HepG2 (cell line): ENCODE data around the gene PLXND1. TPM values are rescaled to one million over a fixed set of nuclear protein-coding genes. Genes with fewer than 3 reads are reported as not detected.

Source experiments
- ATAC-seq: fragments of 200-7000 bp; cut with Tn5 transposase; 3 replicates; pipeline ENCODE4 v1.9.1; 2020; ENCODE audit warnings: mild to moderate bottlenecking, moderate library complexity
- BruUV-seq: library from RNA; stranded (reverse); fragments of 400-500 nt; replicated peaks from 2 replicates; lab custom pipeline; 2021; lab: Mats Ljungman, UMichigan
- CTCF ChIA-PET: fragments of 300-600 bp; formaldehyde crosslinking; extraction: SDS; loops from one replicate; lab custom pipeline; 2021; ENCODE audit warnings: low total read pairs, inconsistent platforms, low intra/inter-chr PET ratio; lab: Yijun Ruan, JAX
- POLR2A ChIA-PET: fragments of 350-600 bp; sonication (Branson Sonifier 250); formaldehyde crosslinking; loops from one replicate; lab custom pipeline; 2020; ENCODE audit warnings: antibody characterized with exemption, inconsistent platforms; lab: Yijun Ruan, JAX
- DNase-seq: peaks from one replicate; pipeline ENCODE4 v3.0.0-alpha.2; 2015; ENCODE audit warnings: low spot score
- FAIRE-seq: peaks from 3 replicates; lab custom pipeline; 2011; peaks lifted over from hg19 to GRCh38; lab: Jason Lieb, UNC
- H2AFZ ChIP-seq: one replicate; pipeline ENCODE4 v1.6.1; 2011; ENCODE audit warnings: low read length, inconsistent platforms
- H3K27ac ChIP-seq: fragments of 300-600 bp; 3 replicates; pipeline ENCODE4 v1.8.0; 2011; ENCODE audit warnings: mixed run types, mild to moderate bottlenecking, mixed read lengths, low read length, inconsistent platforms; ENCODE audit not compliant: insufficient read depth; ENCODE audit errors: extremely low read length
- H3K27me3 ChIP-seq, 2 experiments: fragments of 200-600 bp in 1 of 2; 2 replicates in 1 of 2; 3 replicates in 1 of 2; pipeline versions ENCODE4 v1.6.0 to v1.8.0; 2011; ENCODE audit warnings: low read length in 2 of 2, mild to moderate bottlenecking in 2 of 2, moderate library complexity in 2 of 2, inconsistent platforms in 1 of 2; ENCODE audit not compliant: insufficient read depth in 2 of 2, control insufficient read depth in 1 of 2
- H3K36me3 ChIP-seq, 2 experiments: fragments of 200-600 bp in 1 of 2; replicated peaks in 1 of 2; 2 replicates in 1 of 2; 3 replicates in 1 of 2; pipeline versions ENCODE4 v1.5.1 to v1.8.0; 2011; ENCODE audit warnings: low read length in 2 of 2, inconsistent platforms in 1 of 2; ENCODE audit not compliant: insufficient read depth in 2 of 2, control insufficient read depth in 1 of 2
- H3K4me1 ChIP-seq: 2 replicates; pipeline ENCODE4 v1.5.1; 2012; ENCODE audit warnings: low read length, inconsistent platforms; ENCODE audit not compliant: insufficient read depth
- H3K4me2 ChIP-seq: 2 replicates; pipeline ENCODE4 v1.6.0; 2011; ENCODE audit warnings: low read depth, low read length, inconsistent platforms
- H3K4me3 ChIP-seq, 3 experiments: fragments of 200-600 bp in 1 of 3; sonication (generic), shearing (Covaris generic) in 1 of 3; replicated peaks in 1 of 3; 2 replicates each; pipeline ENCODE4 v1.5.1; 2011 to 2016; ENCODE audit warnings: low read length in 3 of 3, inconsistent platforms in 2 of 3, low read depth in 2 of 3, mild to moderate bottlenecking in 2 of 3, control low read depth in 1 of 3, mixed read lengths in 1 of 3; ENCODE audit not compliant: insufficient read depth in 1 of 3
- H3K79me2 ChIP-seq: one replicate; pipeline ENCODE4 v1.6.1; 2011; ENCODE audit warnings: low read length, inconsistent platforms; ENCODE audit not compliant: insufficient read depth
- H3K9ac ChIP-seq: 2 replicates; pipeline ENCODE4 v1.6.0; 2011; ENCODE audit warnings: mild to moderate bottlenecking, low read depth, low read length, inconsistent platforms; ENCODE audit not compliant: insufficient read depth
- H3K9me3 ChIP-seq: 2 replicates; pipeline ENCODE4 v1.5.1; 2012; ENCODE audit warnings: mild to moderate bottlenecking, low read length
- H4K20me1 ChIP-seq: 2 replicates; pipeline ENCODE4 v1.6.0; 2011; ENCODE audit warnings: inconsistent platforms, mild to moderate bottlenecking, low read length, moderate library complexity; ENCODE audit not compliant: insufficient read depth
- PAF1 ChIP-seq: IDR thresholded peaks from 2 replicates; pipeline ENCODE4 v1.6.1; 2016; ENCODE audit warnings: missing genetic modification reagents, missing compliant biosample characterization
- PAXIP1 ChIP-seq: sonication (generic); formaldehyde crosslinking; conservative IDR thresholded peaks from 2 replicates; pipeline ENCODE4 v1.4.0; 2020; ENCODE audit warnings: mild to moderate bottlenecking, missing genetic modification reagents, moderate library complexity
- POLR2AphosphoS5 ChIP-seq: IDR thresholded peaks from 2 replicates; pipeline ENCODE4 v1.6.1; 2012; ENCODE audit warnings: low read depth, low read length
- RBFOX2 ChIP-seq: fragments of 200-400 bp; formaldehyde crosslinking; IDR thresholded peaks from 2 replicates; pipeline ENCODE4 v1.6.1; 2017; ENCODE audit warnings: low read depth, mild to moderate bottlenecking, low read length
- SAP130 ChIP-seq: IDR thresholded peaks from 2 replicates; pipeline ENCODE4 v1.6.1; 2016; ENCODE audit warnings: low read depth
- ZNF562 ChIP-seq: sonication (generic); formaldehyde crosslinking; IDR thresholded peaks from 2 replicates; pipeline ENCODE4 v1.8.0; 2022; ENCODE audit warnings: missing genetic modification reagents, borderline replicate concordance
- WGBS: methylation state at CpG from one replicate; pipeline ENCODE4 v1.1.6; 2017; ENCODE audit warnings: low lambda C conversion rate; 5-methylcytosine and 5-hydroxymethylcytosine counted together
- in situ Hi-C: cut with HindIII; loops from 2 replicates; pipeline ENCODE4 v1.10.0; 2017; ENCODE audit warnings: low pct_unique_long_range_greater_than_20kb; ENCODE audit not compliant: extremely low pct_ligation_motif_present
- intact Hi-C: fragments of 100-400 bp; cut with micrococcal nuclease; formaldehyde crosslinking; loops from one replicate; pipeline ENCODE4 v1.10.0; 2022; ENCODE audit not compliant: unreplicated experiment
- polyA plus RNA-seq, 8 experiments: library from polyadenylated mRNA; depleted of rRNA in 3 of 8; stranded (reverse) in 7 of 8; unstranded in 1 of 8; fragments of >200 nt; fragmentation: Illumina TruSeq in 4 of 8; extraction: Trizol in 4 of 8; gene quantifications; 2 replicates each; pipeline versions ENCODE4 v1.2.1 to v1.2.3, GENCODE V29; 2011 to 2016; ENCODE audit warnings: low read depth in 4 of 8, missing spikeins in 1 of 8, mixed read lengths in 1 of 8; ENCODE audit not compliant: insufficient read depth in 1 of 8
- total RNA-seq, 5 experiments: library from RNA; depleted of rRNA; stranded (reverse); fragments of >200 nt; fragmentation: Illumina TruSeq; extraction: Trizol; gene quantifications; 2 replicates each; pipeline ENCODE4 v1.2.3, GENCODE V29; 2016; ENCODE audit warnings: low read depth in 1 of 5
- TF ChIP-seq, protein P1 (sequence below): sonication (generic); formaldehyde crosslinking; IDR thresholded peaks from 2 replicates; pipeline ENCODE4 v1.4.0; 2020; ENCODE audit warnings: missing genetic modification reagents, borderline replicate concordance

PLXND1 gene
- total and polyA plus RNA-seq, 2 of the 13 experiments (the other 11 are each of a cell fraction or from before 2014, with no cell fraction given), result 15.9 to 42.0 TPM

- TF ChIP-seq, protein P1, sequence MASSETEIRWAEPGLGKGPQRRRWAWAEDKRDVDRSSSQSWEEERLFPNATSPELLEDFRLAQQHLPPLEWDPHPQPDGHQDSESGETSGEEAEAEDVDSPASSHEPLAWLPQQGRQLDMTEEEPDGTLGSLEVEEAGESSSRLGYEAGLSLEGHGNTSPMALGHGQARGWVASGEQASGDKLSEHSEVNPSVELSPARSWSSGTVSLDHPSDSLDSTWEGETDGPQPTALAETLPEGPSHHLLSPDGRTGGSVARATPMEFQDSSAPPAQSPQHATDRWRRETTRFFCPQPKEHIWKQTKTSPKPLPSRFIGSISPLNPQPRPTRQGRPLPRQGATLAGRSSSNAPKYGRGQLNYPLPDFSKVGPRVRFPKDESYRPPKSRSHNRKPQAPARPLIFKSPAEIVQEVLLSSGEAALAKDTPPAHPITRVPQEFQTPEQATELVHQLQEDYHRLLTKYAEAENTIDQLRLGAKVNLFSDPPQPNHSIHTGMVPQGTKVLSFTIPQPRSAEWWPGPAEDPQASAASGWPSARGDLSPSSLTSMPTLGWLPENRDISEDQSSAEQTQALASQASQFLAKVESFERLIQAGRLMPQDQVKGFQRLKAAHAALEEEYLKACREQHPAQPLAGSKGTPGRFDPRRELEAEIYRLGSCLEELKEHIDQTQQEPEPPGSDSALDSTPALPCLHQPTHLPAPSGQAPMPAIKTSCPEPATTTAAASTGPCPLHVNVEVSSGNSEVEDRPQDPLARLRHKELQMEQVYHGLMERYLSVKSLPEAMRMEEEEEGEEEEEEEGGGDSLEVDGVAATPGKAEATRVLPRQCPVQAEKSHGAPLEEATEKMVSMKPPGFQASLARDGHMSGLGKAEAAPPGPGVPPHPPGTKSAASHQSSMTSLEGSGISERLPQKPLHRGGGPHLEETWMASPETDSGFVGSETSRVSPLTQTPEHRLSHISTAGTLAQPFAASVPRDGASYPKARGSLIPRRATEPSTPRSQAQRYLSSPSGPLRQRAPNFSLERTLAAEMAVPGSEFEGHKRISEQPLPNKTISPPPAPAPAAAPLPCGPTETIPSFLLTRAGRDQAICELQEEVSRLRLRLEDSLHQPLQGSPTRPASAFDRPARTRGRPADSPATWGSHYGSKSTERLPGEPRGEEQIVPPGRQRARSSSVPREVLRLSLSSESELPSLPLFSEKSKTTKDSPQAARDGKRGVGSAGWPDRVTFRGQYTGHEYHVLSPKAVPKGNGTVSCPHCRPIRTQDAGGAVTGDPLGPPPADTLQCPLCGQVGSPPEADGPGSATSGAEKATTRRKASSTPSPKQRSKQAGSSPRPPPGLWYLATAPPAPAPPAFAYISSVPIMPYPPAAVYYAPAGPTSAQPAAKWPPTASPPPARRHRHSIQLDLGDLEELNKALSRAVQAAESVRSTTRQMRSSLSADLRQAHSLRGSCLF (CRISPR knock-in tag), result no peak
- TF ChIP-seq PAXIP1 (CRISPR knock-in tag), result peak; percentile 44; the same call in 1 of the 2 replicates
These were observed 48.8 kb upstream of the PLXND1 start (continued) for GRCh38 chr3:129655291-129655700.

GRCh38 chr3:129654131-129654530 is 47.7 kb upstream of the PLXND1 start:
- in situ Hi-C loops, result loop anchor here (5.0 to 10.0 kb wide), 2 partner anchors 168 to 281 kb away; no protein-coding TSS in a partner anchor
- Histone ChIP-seq H4K20me1 (peaks cover 45% of the 10 kb centered on the region), H2AFZ (no peak overlapping the region), H3K9me3 (no peaks in the 10 kb centered on the region), H3K79me2 (peaks cover 75% of the 10 kb centered on the region), H3K4me1 (peaks cover 79% of the 10 kb centered on the region), H3K4me3 (peak overlapping the region; percentile 63 to 74 (median 71)), H3K9ac (peak overlapping the region; percentile 68; the same call in 1 of the 2 replicates), H3K36me3 (peaks cover 9 to 29% of the 10 kb centered on the region in 2 experiments), H3K27ac (peak overlapping the region; percentile 25), H3K4me2 (peak overlapping the region; percentile 87), H3K27me3 (no peaks in the 10 kb centered on the region; a peak in 1 of 5 replicates)
- intact Hi-C loops, result loop anchor here (5.0 kb wide), 1 partner anchor 33 kb away; no protein-coding TSS in a partner anchor
- TF ChIP-seq SAP130 (CRISPR knock-in tag) (0 out of 2 replicates have a peak, but pooled peaks have one; percentile 16), ZNF562 (no peak), PAF1 (CRISPR knock-in tag) (0 out of 2 replicates have a peak, but pooled peaks have one; percentile 17), RBFOX2 (peak; percentile 74), POLR2AphosphoS5 (peak; percentile 5; the same call in 1 of the 2 replicates)
- no peak for ATAC-seq
- BruUV-seq, result TSS peak; percentile 34
- no peak for DNase-seq
- 90% methylated on average over 1 of the region's 1 CpG for WGBS
- ChIA-PET POLR2A (no interaction called here), CTCF (no interaction called here)
- FAIRE-seq, result no peak
